22Rv1 (cell line): ENCODE data around the gene BAIAP2L1.

Source experiments
- H3K27ac ChIP-seq: fragments of 450-650 bp; 2 replicates; pipeline ENCODE4 v1.5.1; 2017
- ZFX ChIP-seq: fragments of 450-650 bp; IDR thresholded peaks from 2 replicates; pipeline ENCODE4 v1.6.1; 2017; ENCODE audit warnings: antibody characterized with exemption, borderline replicate concordance
- TF ChIP-seq, protein P1 (sequence below): fragments of 450-650 bp; IDR thresholded peaks from 2 replicates; pipeline ENCODE4 v1.5.1; 2017; ENCODE audit warnings: mild to moderate bottlenecking

The BAIAP2L1 gene

DNA sequence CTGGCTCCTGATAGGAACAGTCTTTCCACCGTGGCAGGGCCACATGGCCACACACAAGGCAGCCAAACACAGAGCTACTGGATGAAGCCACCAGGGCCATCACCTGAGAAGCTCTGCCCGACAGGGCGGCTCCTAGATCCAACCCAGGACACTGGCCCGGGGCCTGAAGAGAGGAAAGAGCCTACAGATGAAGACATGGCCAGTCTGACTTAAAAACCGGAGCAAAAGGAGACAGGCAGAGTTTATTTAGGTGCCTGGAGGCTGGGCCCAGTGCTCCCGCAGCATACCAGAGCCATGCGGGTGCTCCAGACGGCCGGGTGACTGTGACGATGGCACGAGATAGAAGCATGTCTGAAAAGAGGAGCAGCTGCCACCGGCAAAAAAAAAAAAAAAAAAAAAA is 152.7 kb downstream of the BAIAP2L1 start:
- no peak for TF ChIP-seq ZFX
- TF ChIP-seq, protein P1, sequence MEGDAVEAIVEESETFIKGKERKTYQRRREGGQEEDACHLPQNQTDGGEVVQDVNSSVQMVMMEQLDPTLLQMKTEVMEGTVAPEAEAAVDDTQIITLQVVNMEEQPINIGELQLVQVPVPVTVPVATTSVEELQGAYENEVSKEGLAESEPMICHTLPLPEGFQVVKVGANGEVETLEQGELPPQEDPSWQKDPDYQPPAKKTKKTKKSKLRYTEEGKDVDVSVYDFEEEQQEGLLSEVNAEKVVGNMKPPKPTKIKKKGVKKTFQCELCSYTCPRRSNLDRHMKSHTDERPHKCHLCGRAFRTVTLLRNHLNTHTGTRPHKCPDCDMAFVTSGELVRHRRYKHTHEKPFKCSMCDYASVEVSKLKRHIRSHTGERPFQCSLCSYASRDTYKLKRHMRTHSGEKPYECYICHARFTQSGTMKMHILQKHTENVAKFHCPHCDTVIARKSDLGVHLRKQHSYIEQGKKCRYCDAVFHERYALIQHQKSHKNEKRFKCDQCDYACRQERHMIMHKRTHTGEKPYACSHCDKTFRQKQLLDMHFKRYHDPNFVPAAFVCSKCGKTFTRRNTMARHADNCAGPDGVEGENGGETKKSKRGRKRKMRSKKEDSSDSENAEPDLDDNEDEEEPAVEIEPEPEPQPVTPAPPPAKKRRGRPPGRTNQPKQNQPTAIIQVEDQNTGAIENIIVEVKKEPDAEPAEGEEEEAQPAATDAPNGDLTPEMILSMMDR: no peak
- no peak overlapping the region for H3K27ac ChIP-seq

DNA sequence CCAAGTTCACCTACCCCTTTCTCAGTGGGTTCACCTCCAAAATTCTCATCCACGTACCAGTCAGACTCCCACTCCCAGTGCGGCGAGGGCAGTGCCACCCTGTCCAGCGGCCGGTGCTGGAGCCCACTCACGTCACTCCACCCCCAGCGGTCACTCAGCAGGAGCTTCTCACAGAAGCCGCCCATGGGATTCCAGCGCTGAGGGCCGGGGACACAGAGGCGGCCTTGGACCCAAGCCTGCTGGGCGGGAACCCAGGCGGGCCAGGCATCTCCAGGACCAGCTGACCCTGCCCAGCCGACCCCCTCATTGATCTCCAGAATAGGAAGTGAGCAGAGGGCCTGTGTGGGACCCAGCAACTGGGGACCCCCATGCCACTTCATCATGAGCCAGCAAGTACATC is 156.0 kb downstream of the BAIAP2L1 start:
- TF ChIP-seq, protein P1: no peak
- TF ChIP-seq ZFX: no peak

DNA sequence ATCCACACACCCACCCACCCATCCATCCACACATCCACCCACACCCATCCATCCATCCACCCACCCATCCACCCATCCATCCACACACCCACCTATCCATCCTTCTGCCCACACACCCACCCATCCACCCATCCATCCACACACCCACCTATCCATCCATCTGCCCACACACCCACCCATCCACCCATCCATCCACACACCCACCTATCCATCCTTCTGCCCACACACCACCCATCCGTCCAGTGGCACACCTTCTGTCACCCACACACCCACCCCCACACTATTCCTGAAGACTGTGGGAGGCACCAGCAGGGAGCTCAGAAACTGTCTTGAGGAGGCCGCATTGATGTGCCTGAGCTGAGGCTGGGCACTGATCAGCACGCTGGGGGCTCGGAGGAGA is 158.0 kb downstream of the BAIAP2L1 start:
- no peak overlapping the region for H3K27ac ChIP-seq
- TF ChIP-seq, protein P1: no peak
- TF ChIP-seq ZFX: no peak

More for the DNA sequence above, 156.0 kb downstream of the BAIAP2L1 start:
- H3K27ac ChIP-seq: no peak overlapping the region

DNA sequence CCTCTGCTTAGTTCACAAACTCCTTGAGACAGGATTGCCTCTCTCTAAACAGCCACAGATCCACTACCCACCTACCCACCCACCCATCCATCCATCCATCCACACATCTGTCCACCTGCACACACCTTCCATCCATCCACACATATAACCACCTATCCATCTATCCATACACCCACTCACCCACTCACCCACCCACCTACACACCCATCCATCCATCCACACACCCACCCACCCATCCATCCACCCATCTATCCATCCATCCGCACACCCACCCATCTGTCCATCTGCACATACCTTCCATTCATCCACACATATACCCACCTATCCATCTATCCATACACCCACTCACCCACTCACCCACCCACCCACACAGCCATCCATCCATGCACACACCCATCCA is 158.5 kb downstream of the BAIAP2L1 start:
- no peak overlapping the region for H3K27ac ChIP-seq

DNA sequence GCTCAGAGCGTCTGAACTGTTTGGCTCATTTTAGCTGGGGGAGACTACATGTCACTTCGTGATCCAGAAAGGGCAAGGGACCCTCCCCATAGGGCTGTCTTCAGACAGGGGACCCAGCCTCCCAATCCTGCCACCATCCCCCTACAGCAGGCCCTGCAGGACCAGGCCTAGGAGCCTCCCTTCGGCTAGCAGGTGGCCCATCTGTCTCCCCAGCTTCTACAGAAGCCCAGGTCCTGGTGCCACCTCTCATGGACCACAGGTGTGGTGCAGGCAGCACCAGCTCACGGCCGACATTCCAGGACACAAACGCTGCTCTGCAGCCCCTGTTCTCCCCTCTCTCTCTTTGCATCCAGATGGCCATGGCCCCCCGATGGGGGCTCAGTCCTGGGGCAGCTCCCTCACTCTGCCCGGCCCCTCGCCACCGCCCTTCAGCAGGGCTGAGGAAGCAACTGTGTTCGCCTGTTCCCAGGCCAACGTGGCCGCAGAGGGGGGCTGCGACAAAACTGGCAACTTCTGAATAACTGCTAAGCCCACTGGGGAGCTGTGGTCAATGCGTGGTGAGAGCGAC is 159.1 kb downstream of the BAIAP2L1 start:
- no peak overlapping the region for H3K27ac ChIP-seq
- TF ChIP-seq, protein P1: peak; percentile 55
- no peak for TF ChIP-seq ZFX

More for the DNA sequence above, 158.5 kb downstream of the BAIAP2L1 start:
- TF ChIP-seq, protein P1: no peak
- TF ChIP-seq ZFX: no peak
